ENCODE results near the gene RTBDN. TPM values are rescaled to one million over a fixed set of nuclear protein-coding genes. Genes with fewer than 3 reads are reported as not detected.
A peak's percentile ranks its signal among the peaks of the same experiment; 100 is the strongest.
"Not testable (repeated sequence)": the region's sequence is repeated elsewhere in the genome, so short reads cannot be mapped to it uniquely, and the experiment has no call there.

RTBDN gene
- total and polyA plus RNA-seq, 2 donors from 2014 or later = not detected

DNA sequence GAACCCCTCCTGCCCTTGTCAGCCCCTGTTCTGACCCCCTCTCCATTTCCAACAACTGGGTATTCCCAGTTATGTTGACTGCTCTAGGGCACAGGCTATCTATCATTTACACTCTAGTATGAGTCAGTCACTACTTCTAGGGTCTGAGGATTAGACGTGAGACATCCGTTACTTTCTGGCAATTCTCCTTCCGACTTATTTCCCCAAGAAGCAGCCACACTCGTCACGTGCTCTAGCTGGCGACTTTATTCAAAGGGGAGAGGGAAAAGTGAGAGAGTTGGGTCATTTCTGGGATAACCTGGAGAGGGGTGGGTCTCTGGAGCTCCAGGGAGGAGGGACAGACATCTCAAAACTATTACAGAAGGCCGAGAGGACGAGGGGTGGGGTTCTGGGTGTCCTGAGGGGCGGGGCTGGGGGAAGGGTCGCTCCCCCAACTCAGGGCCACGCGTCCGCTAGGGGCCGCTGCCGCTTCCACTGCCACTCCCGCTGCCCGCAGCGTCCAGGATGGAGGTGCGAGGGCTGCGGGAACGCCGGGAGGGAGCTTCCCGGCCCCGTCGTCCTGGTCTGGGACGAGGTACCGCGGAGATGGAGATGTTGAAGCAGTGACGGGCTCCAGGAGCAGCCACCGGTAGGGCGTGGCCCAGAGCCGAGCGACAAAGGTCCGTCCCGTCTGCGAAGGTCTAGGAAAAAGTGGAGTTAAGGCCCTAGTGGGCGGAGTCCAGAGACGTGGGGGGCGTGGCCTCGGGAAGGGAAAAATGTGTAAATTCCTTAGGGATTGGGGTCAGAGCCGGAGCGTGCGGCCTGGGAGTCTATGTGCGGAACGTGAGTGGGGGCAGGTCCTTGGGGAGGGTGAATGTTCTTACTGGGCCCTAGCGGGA is 8.9 kb downstream of the RTBDN start:
- peak; percentile 4 for TF ChIP-seq CTCF (IDR thresholded peaks at IDR 0.05; ENCODE audit: borderline replicate concordance, extremely low read depth, insufficient read depth)
- intact Hi-C loops (cut with DNase I) = no loop called here
- H3K9ac ChIP-seq (ENCODE audit: low read length in 3 of 3) = no peak overlapping the region
- no peak overlapping the region for H3K27ac ChIP-seq (ENCODE audit: low read depth in 2 of 2, low read length in 2 of 2)
- no peak for FAIRE-seq
- DNase-seq = peak in 2 of 5 donors; percentile 44 to 57
- H3K4me1 ChIP-seq (ENCODE audit: control insufficient read depth in 2 of 3, insufficient read depth in 2 of 3, low read depth in 1 of 3, low read length in 3 of 3) = peaks cover 0 to 2% (median 0%) of the 10 kb centered on the region in 3 donors
- H3K36me3 ChIP-seq (ENCODE audit: control insufficient read depth in 2 of 3, insufficient read depth in 3 of 3, low read length in 3 of 3) = no peaks in the 10 kb centered on the region
- no peaks in the 10 kb centered on the region for H3K9me3 ChIP-seq (ENCODE audit: control insufficient read depth in 2 of 3, insufficient read depth in 1 of 3, low read length in 3 of 3)
- H3K27me3 ChIP-seq (ENCODE audit: control insufficient read depth, insufficient read depth, low read length) = no peaks in the 10 kb centered on the region
- H3K4me3 ChIP-seq (ENCODE audit: low read length in 3 of 3) = no peak overlapping the region

DNA sequence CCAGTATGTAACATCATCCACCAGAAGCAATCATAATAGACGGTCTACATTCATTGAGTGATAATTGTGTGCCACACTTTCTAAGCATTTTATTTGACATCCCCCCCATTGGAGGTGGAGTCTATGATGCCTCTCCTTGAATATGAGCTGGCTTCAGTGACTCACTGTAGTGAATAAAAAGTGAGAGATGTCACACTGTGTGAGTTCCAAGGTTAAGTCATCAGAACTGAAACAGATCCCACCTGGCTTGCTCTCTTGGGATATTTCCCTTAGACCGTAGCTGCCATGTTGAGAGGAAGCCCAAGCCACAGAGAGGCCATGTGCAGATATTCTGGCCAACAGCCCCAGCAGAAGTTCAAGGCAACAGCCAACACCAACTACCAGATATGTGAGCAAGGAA is 12.6 kb downstream of the RTBDN start:
- no peak for TF ChIP-seq CTCF (IDR thresholded peaks at IDR 0.05; ENCODE audit: borderline replicate concordance, extremely low read depth, insufficient read depth)
- no peak for FAIRE-seq
- Histone ChIP-seq H3K36me3 (ENCODE audit: control insufficient read depth in 2 of 3, insufficient read depth in 3 of 3, low read length in 3 of 3) (no peaks in the 10 kb centered on the region), H3K9ac (ENCODE audit: low read length in 3 of 3) (no peak overlapping the region), H3K27ac (ENCODE audit: low read depth in 2 of 2, low read length in 2 of 2) (no peak overlapping the region), H3K4me1 (ENCODE audit: control insufficient read depth in 2 of 3, insufficient read depth in 2 of 3, low read depth in 1 of 3, low read length in 3 of 3) (no peaks in the 10 kb centered on the region), H3K27me3 (ENCODE audit: control insufficient read depth, insufficient read depth, low read length) (no peaks in the 10 kb centered on the region), H3K9me3 (ENCODE audit: control insufficient read depth in 2 of 3, insufficient read depth in 1 of 3, low read length in 3 of 3) (no peaks in the 10 kb centered on the region), H3K4me3 (ENCODE audit: low read length in 3 of 3) (no peak overlapping the region)
- intact Hi-C loops (cut with DNase I) = no loop called here
- no peak for DNase-seq

GRCh38 chr19:12817810-12818209 is 16.6 kb downstream of the RTBDN start:
- DNase-seq; H3K9ac ChIP-seq (ENCODE audit: low read length in 3 of 3); H3K9me3 ChIP-seq (ENCODE audit: control insufficient read depth in 2 of 3, insufficient read depth in 1 of 3, low read length in 3 of 3); H3K4me1 ChIP-seq (ENCODE audit: control insufficient read depth in 2 of 3, insufficient read depth in 2 of 3, low read depth in 1 of 3, low read length in 3 of 3); H3K27me3 ChIP-seq (ENCODE audit: control insufficient read depth, insufficient read depth, low read length); H3K27ac ChIP-seq (ENCODE audit: low read depth in 2 of 2, low read length in 2 of 2); H3K4me3 ChIP-seq (ENCODE audit: low read length in 3 of 3); intact Hi-C loops (cut with DNase I); H3K36me3 ChIP-seq (ENCODE audit: control insufficient read depth in 2 of 3, insufficient read depth in 3 of 3, low read length in 3 of 3); FAIRE-seq: not testable (repeated sequence)

DNA sequence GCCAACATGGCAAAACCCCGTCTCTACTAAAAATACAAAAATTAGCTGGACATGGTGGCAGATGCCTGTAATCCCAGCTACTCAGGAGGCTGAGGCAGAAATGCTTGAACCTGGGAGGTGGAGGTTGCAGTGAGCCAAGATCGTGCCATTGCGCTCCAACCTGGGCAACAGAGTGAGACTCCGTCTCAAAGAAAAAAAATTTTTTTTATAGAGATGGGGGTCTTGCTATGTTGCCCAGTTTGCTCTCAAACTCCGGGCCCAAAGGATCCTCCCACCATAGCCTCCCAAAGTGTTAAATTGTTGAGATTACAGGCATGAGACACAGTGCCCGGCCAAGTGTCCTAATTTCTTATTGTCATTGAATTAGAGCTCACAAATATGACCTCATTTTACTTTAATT is 17.2 kb downstream of the RTBDN start:
- H3K9ac ChIP-seq (ENCODE audit: low read length in 3 of 3); FAIRE-seq; H3K36me3 ChIP-seq (ENCODE audit: control insufficient read depth in 2 of 3, insufficient read depth in 3 of 3, low read length in 3 of 3); H3K27ac ChIP-seq (ENCODE audit: low read depth in 2 of 2, low read length in 2 of 2); H3K4me3 ChIP-seq (ENCODE audit: low read length in 3 of 3); intact Hi-C loops (cut with DNase I); DNase-seq; H3K4me1 ChIP-seq (ENCODE audit: control insufficient read depth in 2 of 3, insufficient read depth in 2 of 3, low read depth in 1 of 3, low read length in 3 of 3); H3K9me3 ChIP-seq (ENCODE audit: control insufficient read depth in 2 of 3, insufficient read depth in 1 of 3, low read length in 3 of 3); H3K27me3 ChIP-seq (ENCODE audit: control insufficient read depth, insufficient read depth, low read length): not testable (repeated sequence)

All from kidney (tissue), 14 donors.